K562 (cell line): Measurements from ENCODE around the gene KCNMB2.
"Not testable (repeated sequence)": the region's sequence is repeated elsewhere in the genome, so short reads cannot be mapped to it uniquely, and the experiment has no call there.

Experiments used
- ETV6 ChIP-seq, 3 experiments: fragments of 150-350 bp in 1 of 3; sonication (generic) in 1 of 3; formaldehyde crosslinking in 1 of 3; IDR thresholded peaks; 2 replicates each; pipeline versions ENCODE4 v1.6.1 to v1.8.0; 2014 to 2022; ENCODE audit warnings: borderline replicate concordance in 2 of 3, low read depth in 2 of 3, antibody characterized with exemption in 1 of 3, low read length in 1 of 3, mild to moderate bottlenecking in 1 of 3, missing genetic modification reagents in 1 of 3
- HDAC2 ChIP-seq: fragments of 450-650 bp; IDR thresholded peaks from 2 replicates; pipeline ENCODE4 v1.6.1; 2016; ENCODE audit warnings: mild to moderate bottlenecking
- JUND ChIP-seq, 2 experiments: IDR thresholded peaks; 2 replicates in 1 of 2; 3 replicates in 1 of 2; pipeline ENCODE4 v1.6.1; 2011; ENCODE audit warnings: borderline replicate concordance in 2 of 2, low read depth in 2 of 2, low read length in 2 of 2, improper control_type of control experiment in 1 of 2, missing biosample characterization in 1 of 2, missing genetic modification characterization in 1 of 2, missing genetic modification reagents in 1 of 2
- SRF ChIP-seq, 2 experiments: fragments of 250-450, 450-650 bp in 1 of 2; sonication (Bioruptor Pico) in 1 of 2; sonication (generic) in 1 of 2; formaldehyde crosslinking; IDR thresholded peaks; 2 replicates each; pipeline versions ENCODE4 v1.5.0 to v1.5.1; 2020 to 2022; ENCODE audit warnings: mild to moderate bottlenecking in 1 of 2, missing genetic modification reagents in 1 of 2
- ZC3H11A ChIP-seq: IDR thresholded peaks from 2 replicates; pipeline ENCODE4 v1.6.1; 2012; ENCODE audit warnings: low read depth, low read length, improper control_type of control experiment
- ZNF311 ChIP-seq: fragments of 250-450 bp; sonication (Bioruptor Pico); IDR thresholded peaks from 2 replicates; pipeline ENCODE4 v1.4.0; 2020; ENCODE audit warnings: mild to moderate bottlenecking, moderate library complexity

GRCh38 chr3:178515076-178515744, 21.0 kb upstream of the KCNMB2 start:
- TF ChIP-seq ZC3H11A; JUND (IDR thresholded peaks at IDR 0.05; ENCODE audit: borderline replicate concordance, low read depth, low read length); JUND (tag; IDR thresholded peaks at IDR 0.05; ENCODE audit: borderline replicate concordance, low read depth, low read length); ETV6 (IDR thresholded peaks at IDR 0.05; ENCODE audit: borderline replicate concordance in 1 of 2, low read depth in 2 of 2, low read length in 1 of 2); ETV6 (CRISPR knock-in tag; IDR thresholded peaks at IDR 0.05; ENCODE audit: borderline replicate concordance); ZNF311; SRF (CRISPR knock-in tag; IDR thresholded peaks at IDR 0.05); HDAC2: not testable (repeated sequence)
